ENCODE data around the gene EFNB2. TPM values are rescaled to one million over a fixed set of nuclear protein-coding genes. Genes with fewer than 3 reads are reported as not detected.

EFNB2 gene
- total RNA-seq, 1 donor from 2014 or later = 9.6 TPM

DNA sequence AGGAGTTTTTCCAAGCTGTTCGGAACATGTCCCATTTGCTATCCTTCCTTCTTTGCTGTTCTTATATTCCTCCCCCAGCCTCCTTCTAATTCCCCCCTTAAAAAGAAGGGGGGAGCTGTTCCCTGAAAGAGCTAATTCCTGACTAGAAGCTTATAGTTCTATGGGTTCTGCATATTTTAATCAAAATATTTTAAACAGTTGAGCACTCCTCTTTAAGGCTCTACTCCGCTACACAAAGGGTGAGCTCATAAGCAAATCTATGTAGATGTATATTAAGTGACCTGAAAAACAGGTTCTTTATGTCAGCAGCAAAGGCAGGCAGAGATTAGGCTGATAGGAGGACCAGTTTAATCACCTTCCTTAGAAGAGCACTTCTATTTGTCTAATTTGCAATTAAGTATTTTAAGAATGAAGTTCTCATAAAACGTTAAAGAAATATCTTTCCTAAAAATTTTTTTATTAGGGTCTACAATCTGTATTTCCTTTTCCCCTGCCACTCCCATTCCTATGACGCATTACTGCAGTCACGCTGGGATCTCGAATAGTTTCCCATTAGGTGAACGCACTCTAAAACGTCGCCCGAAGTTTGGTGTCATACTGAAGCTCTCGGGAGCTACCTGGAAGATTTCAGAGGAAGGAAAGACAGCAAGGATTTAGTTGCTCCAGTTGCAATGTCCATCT is 5.2 kb downstream of the EFNB2 start:
- DNase-seq (ENCODE audit: missing footprints) (no peak), ATAC-seq (no peak)
- intact Hi-C loops (cut with DNase I) = loop anchor here (5.0 to 10.0 kb wide), 4 partner anchors 38 to 1746 kb away; no protein-coding TSS in a partner anchor

DNA sequence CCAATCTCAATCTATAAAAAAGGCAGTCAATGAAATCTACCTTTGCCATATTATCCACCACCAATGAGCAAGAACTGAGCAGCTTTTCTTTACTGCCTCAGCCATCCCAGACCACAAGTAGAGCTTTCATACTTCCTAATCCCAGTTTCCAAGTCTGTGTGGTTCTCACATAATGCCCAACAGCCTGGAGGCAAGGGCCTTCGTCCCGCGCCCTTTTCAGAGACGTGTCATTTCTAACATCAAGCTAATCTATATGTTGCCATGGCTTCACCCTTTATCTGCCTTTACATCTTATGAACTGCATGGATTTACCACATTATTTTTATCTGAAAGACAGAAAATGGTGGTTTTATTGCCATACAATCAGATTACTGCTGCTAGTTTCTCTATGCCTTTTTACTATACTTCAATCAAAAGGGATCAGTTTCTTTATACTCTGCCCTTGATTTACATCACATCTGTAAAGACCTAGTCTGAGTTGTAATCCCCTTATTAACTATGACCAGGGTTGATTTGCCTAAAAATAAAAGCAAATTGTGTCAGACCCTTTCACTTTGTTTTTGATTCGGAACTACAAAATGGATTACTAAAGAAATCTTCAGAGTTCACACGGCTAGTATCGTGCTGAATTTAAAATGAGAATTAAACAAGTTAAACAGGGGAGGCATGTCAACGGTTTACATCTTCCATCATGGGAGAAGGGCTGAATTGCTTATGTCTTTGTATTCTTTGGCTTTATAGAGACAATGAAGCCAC is 5.9 kb downstream of the EFNB2 start:
- intact Hi-C loops (cut with DNase I) = loop anchor here (5.0 to 10.0 kb wide), 4 partner anchors 37 to 1745 kb away; no protein-coding TSS in a partner anchor
- DNase-seq (ENCODE audit: missing footprints) (no peak), ATAC-seq (no peak)

DNA sequence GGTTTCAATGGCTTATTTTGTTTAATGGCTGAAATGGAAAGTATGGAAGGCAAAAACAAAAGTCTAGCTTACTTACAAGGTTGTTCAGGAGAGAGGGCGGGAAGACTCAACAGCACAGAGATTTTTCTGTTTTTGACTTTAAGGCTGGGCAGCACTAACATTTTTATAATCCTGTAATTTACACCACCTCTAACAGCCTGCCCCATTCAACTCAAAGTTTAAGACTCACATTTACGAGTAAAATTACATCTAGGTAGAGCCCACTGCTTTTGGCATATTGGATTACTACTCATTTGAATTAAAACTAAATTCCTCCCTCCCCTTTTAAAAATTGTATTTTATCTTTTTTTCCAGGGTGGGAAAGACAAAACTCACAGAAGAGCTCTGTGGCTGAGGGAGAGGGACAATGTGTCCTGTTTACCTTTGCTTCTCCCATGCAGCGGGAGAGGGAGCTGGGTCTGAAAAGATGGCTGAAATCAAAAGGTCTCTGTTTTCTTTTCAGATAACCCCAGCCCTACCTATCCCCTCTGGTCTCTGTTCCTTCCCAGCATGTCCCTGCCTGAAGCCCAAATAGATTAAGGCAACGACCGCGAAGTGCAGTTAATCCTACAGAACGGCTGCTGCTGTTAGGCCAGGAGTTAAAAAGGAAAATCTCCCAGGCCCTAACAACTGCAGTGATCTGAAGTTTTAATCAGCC is 6.6 kb downstream of the EFNB2 start:
- ATAC-seq = no peak
- intact Hi-C loops (cut with DNase I) = no loop called here
- no peak for DNase-seq (ENCODE audit: missing footprints)

DNA sequence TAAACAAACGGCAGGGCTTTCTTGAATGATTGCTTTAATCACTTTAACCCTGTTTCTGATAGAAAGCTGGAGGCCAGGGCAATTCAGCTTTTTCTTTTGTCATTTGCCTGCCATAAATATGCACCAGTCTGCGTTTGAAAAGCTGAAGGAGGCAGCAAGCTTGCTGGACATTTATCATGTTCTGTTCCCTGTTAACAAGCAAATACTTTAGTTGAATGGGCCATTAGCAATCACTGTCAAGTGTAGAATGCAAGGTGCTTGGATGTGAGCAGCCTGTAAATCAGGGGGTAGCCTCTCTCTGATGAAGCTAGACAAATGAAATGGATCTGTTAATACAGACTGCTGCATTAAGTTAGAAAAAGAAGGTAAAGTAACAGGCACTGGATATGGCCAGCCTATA is 7.6 kb downstream of the EFNB2 start:
- DNase-seq (ENCODE audit: missing footprints) = no peak
- ATAC-seq = no peak
- intact Hi-C loops (cut with DNase I) = no loop called here

DNA sequence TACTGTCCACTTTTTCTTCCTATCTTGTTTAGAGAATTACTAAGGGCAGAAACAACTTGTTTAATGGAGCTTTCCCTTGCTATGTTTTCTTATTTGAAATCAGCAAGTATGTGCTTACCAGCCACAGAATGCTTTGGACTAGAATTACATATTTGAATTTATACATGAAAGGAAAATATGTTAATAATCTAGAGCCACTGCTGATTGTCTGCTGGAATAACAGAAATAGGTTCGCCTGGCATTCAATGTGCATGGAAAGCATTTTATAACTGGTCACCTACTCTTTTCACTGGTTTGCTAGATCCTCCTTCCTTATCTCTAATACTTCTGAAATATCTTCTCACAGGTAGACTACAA is 8.0 kb downstream of the EFNB2 start:
- ATAC-seq (no peak), DNase-seq (ENCODE audit: missing footprints) (no peak)
- intact Hi-C loops (cut with DNase I) = no loop called here

DNA sequence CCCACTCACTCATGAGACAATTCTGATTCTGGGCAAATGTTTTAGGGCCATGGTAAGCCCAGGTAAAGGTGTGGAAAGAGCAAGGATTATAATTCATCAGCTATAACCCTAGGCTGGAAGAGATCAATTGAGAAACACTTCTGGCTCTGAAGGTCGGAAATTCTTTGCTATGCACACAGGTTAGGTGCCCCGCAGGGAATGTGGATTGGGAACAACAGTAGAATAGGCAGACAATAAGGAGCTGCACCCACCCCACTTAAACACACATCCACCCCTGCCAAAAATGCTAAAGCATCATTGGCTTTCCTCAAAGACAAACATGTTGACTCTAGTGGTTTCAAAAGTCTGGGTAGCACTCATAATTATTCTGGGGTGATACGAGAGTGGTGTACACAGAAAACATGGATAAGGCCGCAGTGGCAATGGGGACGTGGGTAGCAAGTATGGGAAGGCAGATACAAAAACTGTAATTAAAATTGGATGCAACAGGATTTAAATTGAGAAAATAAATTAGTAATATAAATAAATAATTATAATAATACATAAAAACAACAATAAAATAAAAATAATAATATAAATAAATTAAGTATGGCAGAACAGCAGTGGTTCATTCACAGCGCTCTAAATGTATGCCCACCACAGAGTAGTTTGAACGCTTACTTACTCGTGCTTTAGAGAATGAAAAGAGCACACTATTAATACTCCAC is 8.6 kb downstream of the EFNB2 start:
- intact Hi-C loops (cut with DNase I) = no loop called here
- DNase-seq (ENCODE audit: missing footprints) (no peak), ATAC-seq (no peak)

DNA sequence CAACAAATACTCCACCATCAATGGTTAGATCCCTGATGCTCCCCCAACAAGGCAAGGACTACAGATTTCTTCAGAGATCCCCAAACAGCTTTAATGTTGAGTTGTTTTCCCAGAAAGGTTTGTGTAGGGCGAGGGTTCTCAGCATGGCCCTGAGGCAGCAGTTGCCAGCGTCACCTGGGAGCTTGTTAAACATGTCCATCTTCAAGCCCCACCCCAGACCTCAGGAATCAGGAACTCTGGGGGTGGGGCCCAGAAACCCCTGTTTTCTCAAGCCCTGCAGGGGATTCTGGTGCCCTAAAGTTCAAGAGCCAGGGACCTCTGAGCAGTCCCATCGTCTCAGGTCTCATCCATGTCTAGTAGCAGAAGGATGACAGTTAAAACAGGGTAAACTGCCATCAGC is 9.6 kb downstream of the EFNB2 start:
- intact Hi-C loops (cut with DNase I) = no loop called here
- DNase-seq (ENCODE audit: missing footprints) = no peak
- ATAC-seq = no peak

DNA sequence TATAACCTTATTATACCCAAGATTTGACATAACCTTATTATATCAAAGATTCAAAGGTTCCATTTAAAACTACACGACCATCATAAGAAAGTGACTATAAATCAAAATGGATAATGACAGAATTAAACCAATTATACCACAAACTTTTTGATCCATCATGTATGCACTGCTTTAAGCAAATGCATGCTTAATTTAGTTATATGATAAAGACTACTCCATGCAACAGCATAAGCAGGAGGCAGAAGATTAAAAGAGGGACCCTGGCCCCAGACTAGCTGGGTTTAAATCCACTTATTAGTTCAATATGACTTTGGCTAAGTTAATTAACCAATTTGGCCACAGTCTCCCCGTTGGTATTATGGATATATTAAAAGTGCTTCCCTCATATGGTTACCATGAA is 11.4 kb downstream of the EFNB2 start:
- no peak for ATAC-seq
- no peak for DNase-seq (ENCODE audit: missing footprints)
- intact Hi-C loops (cut with DNase I) = no loop called here

DNA sequence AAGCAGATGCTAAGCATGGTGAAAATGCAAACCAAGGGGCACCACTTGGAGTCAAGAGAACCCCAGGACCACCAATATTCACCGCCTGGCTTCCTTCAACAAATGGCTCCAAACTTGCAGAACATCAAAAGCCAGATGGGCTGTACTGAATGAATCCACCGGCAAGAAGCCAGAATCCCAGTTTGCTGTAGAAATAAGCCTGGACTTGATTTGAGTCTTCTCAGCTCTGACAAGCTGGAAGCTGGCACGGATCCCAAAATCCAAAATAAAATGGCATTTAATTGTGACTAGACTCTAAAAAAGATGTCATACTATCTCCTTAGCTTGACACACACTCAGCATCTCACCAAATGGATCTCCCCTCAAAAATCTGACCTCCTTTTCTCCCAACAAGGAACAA is 11.9 kb downstream of the EFNB2 start:
- ATAC-seq = no peak
- intact Hi-C loops (cut with DNase I) = no loop called here
- no peak for DNase-seq (ENCODE audit: missing footprints)

DNA sequence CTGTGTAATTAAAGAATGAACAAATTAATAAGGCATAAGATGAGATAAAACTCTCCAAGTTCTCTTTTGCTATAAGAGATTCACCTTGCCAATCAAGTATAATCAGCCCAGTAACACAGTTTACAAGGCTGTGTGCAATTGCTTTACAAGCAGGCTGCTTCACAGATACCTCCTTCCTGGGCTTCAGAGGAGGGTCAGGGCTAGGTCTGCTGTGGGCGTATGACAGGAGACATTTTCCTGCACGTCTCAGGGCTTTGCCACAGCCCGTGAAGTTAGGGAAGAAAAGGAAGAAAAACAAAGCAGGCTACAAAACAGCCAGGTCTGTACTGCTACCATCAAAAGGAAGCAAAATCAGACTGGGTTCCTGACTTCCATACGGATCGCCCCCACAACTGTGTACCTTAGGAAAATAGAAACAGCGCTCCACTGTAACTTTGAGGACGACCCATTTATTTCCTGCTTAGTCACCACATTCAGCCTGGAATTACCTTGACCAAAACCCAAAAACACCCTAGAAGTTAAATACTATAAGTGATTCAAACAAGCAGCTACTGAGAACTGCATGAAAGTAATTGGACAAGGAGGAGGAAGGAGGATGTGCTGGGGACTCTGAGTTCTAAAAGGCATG is 12.4 kb downstream of the EFNB2 start:
- ATAC-seq (no peak), DNase-seq (ENCODE audit: missing footprints) (no peak)
- intact Hi-C loops (cut with DNase I) = no loop called here

DNA sequence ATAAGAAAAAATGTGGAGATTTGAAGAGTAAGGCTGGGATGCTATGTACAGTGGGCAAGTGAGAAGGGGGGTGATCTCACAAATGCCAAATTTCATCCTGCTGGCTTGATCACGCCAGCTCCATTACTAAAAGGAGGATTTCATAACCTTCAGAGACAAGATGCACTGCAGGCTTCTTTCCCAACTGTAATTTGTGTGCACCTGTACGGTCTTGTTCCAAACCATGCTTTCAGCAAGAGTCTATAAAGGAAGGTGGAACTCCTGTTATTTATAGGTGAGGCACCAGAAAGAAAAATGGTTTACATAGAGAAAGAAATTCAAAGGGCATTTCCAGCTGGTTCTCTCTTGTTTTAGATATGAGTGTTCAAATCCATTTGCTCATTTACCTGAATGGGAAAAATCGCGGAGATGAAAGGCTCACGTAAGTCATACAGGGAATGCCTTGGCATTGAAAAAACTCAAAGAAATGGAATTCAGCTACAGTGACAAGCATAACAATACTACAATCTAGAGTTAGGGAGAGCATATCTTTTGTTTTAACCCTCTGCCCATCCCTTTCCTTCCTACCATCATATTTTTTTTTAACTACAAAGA is 13.3 kb downstream of the EFNB2 start:
- intact Hi-C loops (cut with DNase I) = no loop called here
- ATAC-seq = no peak
- no peak for DNase-seq (ENCODE audit: missing footprints)

DNA sequence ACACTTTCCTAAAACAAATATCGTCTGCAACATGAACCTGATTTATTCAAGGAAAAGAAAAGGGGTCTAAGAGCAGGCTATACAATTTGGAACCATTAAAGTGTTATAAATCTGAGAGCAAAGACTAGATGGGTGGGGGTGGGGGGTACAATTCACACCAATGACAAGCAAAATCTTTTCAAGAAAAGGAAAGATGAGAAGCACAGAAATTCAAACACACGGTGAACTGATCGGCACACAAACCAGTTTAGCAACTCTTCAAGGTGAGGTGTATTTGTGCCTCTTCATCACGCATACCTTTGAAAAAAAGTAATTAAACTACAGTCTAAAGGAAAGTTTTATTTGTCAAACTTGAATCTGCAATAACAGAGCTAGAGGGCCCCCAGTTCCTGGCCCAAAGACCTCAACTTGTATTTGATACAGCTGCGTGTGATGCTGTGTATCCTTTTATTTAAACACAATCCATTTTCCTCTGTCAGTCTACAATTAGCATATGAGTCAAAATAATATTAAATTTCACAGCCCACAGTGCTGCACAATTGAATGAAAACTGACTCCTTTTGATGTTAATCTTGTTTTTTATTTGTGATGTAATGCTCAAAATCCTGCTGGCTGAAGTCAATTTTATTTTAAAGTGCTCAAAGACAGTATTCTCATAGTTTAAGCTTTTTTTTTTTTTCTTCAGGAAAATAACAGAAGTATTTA is 14.2 kb downstream of the EFNB2 start:
- ATAC-seq (no peak), DNase-seq (ENCODE audit: missing footprints) (no peak)
- intact Hi-C loops (cut with DNase I) = no loop called here

DNA sequence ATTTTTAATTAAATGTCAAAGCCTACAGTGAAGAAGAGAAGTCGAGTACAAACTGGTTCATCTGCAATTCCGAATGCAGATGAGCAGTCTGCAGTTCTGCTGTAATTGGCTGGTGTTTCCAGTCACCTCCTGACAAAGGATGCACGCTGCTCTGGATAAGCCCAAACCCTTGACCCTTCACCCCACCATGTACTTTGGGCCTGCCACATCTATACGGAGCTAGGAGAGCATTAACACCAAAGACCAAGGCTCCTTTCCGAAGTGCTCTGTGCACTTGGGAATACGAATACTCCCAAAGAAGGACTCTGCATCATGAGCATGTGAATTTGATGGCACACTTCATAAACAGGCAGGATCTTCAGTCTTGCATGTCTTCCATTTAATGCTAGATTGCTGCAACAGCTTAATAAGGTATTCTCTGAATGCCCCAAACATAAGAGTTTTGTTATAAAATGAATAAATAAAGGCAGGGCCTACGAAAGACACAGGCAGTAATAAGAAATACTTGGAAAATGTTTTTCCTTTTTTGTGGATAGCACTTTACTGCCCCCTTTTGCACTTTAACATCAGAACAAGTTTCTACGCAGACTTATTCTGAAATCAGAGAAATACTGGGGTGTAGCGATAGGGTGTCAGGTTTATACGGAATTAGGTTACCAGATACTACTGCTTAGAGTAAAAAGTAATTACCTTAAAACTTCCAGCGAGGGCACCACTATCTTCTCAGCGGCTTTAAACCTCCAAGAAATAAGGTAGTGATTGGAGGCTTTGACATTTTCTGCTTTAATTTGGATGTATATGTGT is 15.0 kb downstream of the EFNB2 start:
- DNase-seq (ENCODE audit: missing footprints) (no peak), ATAC-seq (no peak)
- intact Hi-C loops (cut with DNase I) = no loop called here

DNA sequence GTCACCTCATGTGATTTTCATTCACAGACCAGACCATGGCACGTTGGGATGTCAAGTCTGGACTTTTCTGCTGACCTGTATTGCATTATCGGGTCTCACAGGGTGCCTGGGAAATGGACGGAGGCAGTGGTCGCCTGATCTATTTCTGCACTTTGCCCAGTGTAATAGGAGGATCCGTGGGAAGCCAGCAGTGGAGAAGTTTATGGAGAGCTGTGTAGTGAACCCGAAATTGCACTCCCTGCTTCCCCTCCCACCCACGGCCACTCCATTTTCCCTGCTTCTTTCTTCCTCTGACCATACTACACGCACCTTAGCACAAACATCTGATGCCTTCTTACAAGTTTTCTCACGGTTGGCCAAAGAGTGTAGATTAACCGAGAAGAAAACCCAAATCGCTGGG is 16.9 kb downstream of the EFNB2 start:
- intact Hi-C loops (cut with DNase I) = no loop called here
- DNase-seq (ENCODE audit: missing footprints) (no peak), ATAC-seq (no peak)

DNA sequence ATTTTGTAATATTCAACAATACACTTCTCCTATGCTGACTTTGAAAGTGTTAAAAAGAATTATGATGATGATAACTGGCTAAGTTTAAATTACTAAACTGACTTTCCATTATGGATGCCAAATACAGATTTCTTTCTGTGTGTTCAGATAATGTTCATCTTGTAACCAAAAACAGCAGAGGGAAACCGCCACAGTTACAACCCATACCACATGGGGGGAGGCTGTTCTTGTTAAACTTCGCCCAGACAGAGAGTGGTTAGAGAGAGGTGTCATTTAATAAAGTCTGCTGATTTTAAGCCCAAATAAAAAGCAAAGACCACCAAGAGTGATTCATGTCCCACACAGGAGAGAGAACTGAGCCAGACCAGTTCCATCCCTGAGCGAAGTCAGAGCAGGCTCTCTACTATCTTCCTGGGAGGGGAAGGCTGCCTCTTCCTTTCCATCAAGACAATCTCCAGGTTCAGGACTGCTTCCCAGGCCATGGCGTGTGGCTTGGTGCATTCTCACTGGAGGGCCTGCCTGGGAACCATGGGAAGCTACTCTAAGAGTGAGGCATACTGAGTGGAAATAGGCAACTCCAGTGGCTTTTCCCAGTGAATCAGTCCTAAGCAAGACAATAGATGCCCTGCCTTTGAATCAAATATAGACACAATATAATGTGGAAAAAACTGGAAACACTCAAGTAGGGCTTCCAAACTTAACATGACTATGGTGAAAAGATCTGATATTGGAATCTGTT is 18.2 kb downstream of the EFNB2 start:
- ATAC-seq (no peak), DNase-seq (ENCODE audit: missing footprints) (no peak)
- intact Hi-C loops (cut with DNase I) = no loop called here

DNA sequence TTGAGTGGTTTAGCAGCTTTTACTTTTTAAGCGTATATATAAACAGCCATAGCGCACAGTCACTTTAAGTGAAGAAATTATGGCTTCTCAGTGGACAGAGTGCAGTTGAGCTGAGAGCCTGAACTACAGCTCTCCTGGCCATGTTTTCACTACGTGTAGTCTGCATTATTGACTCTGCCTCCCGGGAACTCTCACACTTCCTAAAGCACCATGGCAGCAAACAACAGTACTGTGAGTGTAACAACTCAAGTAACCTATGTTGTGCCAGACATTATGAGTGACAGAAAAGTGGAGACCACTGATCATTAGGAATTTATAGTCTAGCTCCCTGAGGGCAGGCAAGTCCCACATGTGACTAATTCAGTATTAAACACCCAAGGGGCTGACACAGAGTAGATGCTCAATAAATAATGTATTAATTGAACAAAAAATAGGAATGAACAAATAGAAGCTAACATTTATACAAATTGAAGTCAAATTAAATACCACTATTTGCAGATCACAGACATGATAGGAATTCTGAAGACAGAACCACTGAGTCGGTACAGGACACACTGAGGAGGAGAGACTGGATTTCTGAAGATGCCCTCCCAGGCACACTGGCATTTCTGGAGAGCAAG is 19.7 kb downstream of the EFNB2 start:
- intact Hi-C loops (cut with DNase I) = no loop called here
- DNase-seq (ENCODE audit: missing footprints) (no peak), ATAC-seq (no peak)

Data from Right ventricle myocardium inferior (tissue), 1 donor.